NCI-H1092 treated with DMSO at 0.1 percent for 48 hours (cell line): ENCODE measurements around the gene NRF1.

Source experiments
- DNase-seq: peaks from one replicate; lab custom pipeline; 2025; lab: John Stamatoyannopoulos, UW

NRF1 gene

GRCh38 chr7:129804111-129804889 is 192.8 kb downstream of the NRF1 start:
- DNase-seq: no peak

GRCh38 chr7:129804890-129805719 is 193.6 kb downstream of the NRF1 start:
- no peak for DNase-seq
